ENCODE measurements around the gene HIPK1.

The HIPK1 gene

GRCh38 chr1:113913887-113914664, 15.0 kb upstream of the HIPK1 start:
- DNase-seq (ENCODE audit: low spot score) = no peak

GRCh38 chr1:113916974-113917373, 12.2 kb upstream of the HIPK1 start:
- no peak for DNase-seq (ENCODE audit: low spot score)

- no peak for DNase-seq (ENCODE audit: low spot score)
Measured at GRCh38 chr1:113917400-113918082, 11.6 kb upstream of the HIPK1 start.

GRCh38 chr1:113918243-113918642, 10.9 kb upstream of the HIPK1 start:
- no peak for DNase-seq (ENCODE audit: low spot score)

GRCh38 chr1:113922957-113923356, 6.2 kb upstream of the HIPK1 start:
- no peak for DNase-seq (ENCODE audit: low spot score)

- no peak for DNase-seq (ENCODE audit: low spot score)
Measured at GRCh38 chr1:113924473-113924872, 4.7 kb upstream of the HIPK1 start.

- no peak for DNase-seq (ENCODE audit: low spot score)
Measured at GRCh38 chr1:113928187-113928930, 765 bp upstream of the HIPK1 start.

GRCh38 chr1:113929750-113930498, 800 bp downstream of the HIPK1 start:
- peak; percentile 54 for DNase-seq (ENCODE audit: low spot score)

- peak; percentile 77 for DNase-seq (ENCODE audit: low spot score)
Measured at GRCh38 chr1:113930499-113931161, 1.5 kb downstream of the HIPK1 start.

GRCh38 chr1:113931451-113931851, 2.3 kb downstream of the HIPK1 start:
- peak; percentile 70 for DNase-seq (ENCODE audit: low spot score)

- no peak for DNase-seq (ENCODE audit: low spot score)
Measured at GRCh38 chr1:113934006-113934405, 4.9 kb downstream of the HIPK1 start.

- DNase-seq (ENCODE audit: low spot score) = no peak
Measured at GRCh38 chr1:113934511-113935055, 5.5 kb downstream of the HIPK1 start.

- DNase-seq (ENCODE audit: low spot score) = no peak
Measured at GRCh38 chr1:113935176-113935575, 6.1 kb downstream of the HIPK1 start.

GRCh38 chr1:113935970-113936369, 6.8 kb downstream of the HIPK1 start:
- DNase-seq (ENCODE audit: low spot score) = no peak

GRCh38 chr1:113937146-113937545, 8.0 kb downstream of the HIPK1 start:
- DNase-seq (ENCODE audit: low spot score) = no peak

- no peak for DNase-seq (ENCODE audit: low spot score)
Measured at GRCh38 chr1:113938192-113938591, 9.1 kb downstream of the HIPK1 start.

GRCh38 chr1:113940365-113941244, 11.5 kb downstream of the HIPK1 start:
- peak; percentile 54 for DNase-seq (ENCODE audit: low spot score)

GRCh38 chr1:113941245-113941559, 12.1 kb downstream of the HIPK1 start:
- DNase-seq (ENCODE audit: low spot score) = no peak

- no peak for DNase-seq (ENCODE audit: low spot score)
Measured at GRCh38 chr1:113942527-113942926, 13.4 kb downstream of the HIPK1 start.

GRCh38 chr1:113943028-113943811, 14.1 kb downstream of the HIPK1 start:
- no peak for DNase-seq (ENCODE audit: low spot score)

All from activated CD4-positive, alpha-beta T cell treated with anti-CD3 and anti-CD28 coated beads, Interleukin-2, Interleukin-4, amounts not matched to agents 100 ng/mL and 50 ng/mL, durations not matched to agents 16 hours and 8 hours (primary cell).